Stimulated activated naive CD8-positive, alpha-beta T cell treated with anti-CD3 and anti-CD28 coated beads, Interleukin-15, amount 100 ng/mL, for 72 hours (primary cell): ENCODE measurements around the gene AGL.
"Not testable (repeated sequence)": the region's sequence is repeated elsewhere in the genome, so short reads cannot be mapped to it uniquely, and the experiment has no call there.

Source experiments
- ATAC-seq: fragments of 150-1000 bp; cut with Tn5 transposase; 2 replicates; pipeline ENCODE4 v1.10.0; 2021; ENCODE audit warnings: mild to moderate bottlenecking, moderate library complexity
- DNase-seq, 2 donors: peaks; one replicate each; pipeline ENCODE4 v3.0.0; 2021 to 2022
- H3K27ac Mint-ChIP-seq, 2 donors: one replicate each; pipeline ENCODE4 v1.8.0; 2022; ENCODE audit warnings: mild to moderate bottlenecking in 2 of 2, mixed read lengths in 2 of 2, moderate library complexity in 2 of 2
- H3K27me3 Mint-ChIP-seq: one replicate; pipeline ENCODE4 v1.8.0; 2022; ENCODE audit warnings: mixed read lengths
- H3K4me1 Mint-ChIP-seq: one replicate; pipeline ENCODE4 v1.8.0; 2022; ENCODE audit warnings: mild to moderate bottlenecking, mixed read lengths
- H3K4me3 Mint-ChIP-seq, 2 donors: one replicate each; pipeline ENCODE4 v1.8.0; 2022; ENCODE audit warnings: mild to moderate bottlenecking in 2 of 2, mixed read lengths in 2 of 2, moderate library complexity in 1 of 2
- H3K9me3 Mint-ChIP-seq, 2 donors: one replicate each; pipeline ENCODE4 v1.8.0; 2022; ENCODE audit warnings: mixed read lengths in 2 of 2

AGL gene

DNA sequence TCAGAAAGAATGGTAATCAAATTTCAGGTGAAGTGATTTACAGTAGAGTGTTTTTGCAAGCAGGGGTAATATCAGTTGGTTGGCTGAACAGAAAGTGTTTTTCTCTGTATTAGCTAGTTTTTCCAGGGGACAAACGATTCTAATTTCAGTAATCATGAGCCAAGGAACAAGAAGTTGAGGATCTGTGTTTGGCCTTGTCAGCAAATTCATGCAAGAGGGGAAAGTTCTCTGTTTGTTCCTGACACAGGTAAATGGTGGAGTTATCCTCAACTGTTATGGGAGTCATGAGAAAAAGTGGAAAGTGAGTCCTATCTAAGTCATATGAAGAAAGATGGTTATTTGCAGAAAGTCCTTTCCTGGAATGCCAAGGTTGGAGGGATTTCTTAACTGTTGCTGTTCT lies 95.0 kb downstream of the AGL start:
- no peaks in the 10 kb centered on the region for H3K9me3 Mint-ChIP-seq
- no peak overlapping the region for H3K4me3 Mint-ChIP-seq
- H3K27ac Mint-ChIP-seq: no peak overlapping the region
- no peaks in the 10 kb centered on the region for H3K27me3 Mint-ChIP-seq
- no peak for ATAC-seq
- no peak for DNase-seq
- H3K4me1 Mint-ChIP-seq: no peaks in the 10 kb centered on the region

DNA sequence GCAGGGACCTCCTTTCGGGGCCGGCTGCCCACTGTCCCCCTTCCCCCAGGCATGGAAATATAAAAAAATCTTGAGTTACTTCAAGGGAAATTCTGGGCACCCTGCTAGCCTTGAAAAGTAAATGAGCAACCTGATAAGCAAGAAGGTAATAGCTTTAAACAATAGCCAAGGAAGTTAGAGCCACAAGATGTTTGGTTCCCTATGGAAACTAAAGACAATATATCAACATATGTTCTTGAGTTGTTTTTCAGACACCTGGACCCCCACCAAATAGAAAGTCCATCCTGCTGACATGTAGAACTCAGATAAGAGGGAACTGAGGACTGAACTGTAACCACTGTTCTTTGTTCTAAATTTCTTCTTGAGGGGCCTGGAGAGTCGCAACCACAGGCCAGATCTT lies 100.3 kb downstream of the AGL start:
- no peaks in the 10 kb centered on the region for H3K27me3 Mint-ChIP-seq
- H3K4me1 Mint-ChIP-seq: no peaks in the 10 kb centered on the region
- H3K4me3 Mint-ChIP-seq: no peak overlapping the region
- DNase-seq: no peak
- no peaks in the 10 kb centered on the region for H3K9me3 Mint-ChIP-seq
- no peak for ATAC-seq
- H3K27ac Mint-ChIP-seq: no peak overlapping the region

GRCh38 chr1:99952522-99952921 lies 102.4 kb downstream of the AGL start:
- Mint-ChIP-seq H3K27ac (no peak overlapping the region), H3K4me3 (no peak overlapping the region), H3K27me3 (no peaks in the 10 kb centered on the region)

GRCh38 chr1:99955375-99955774 lies 105.2 kb downstream of the AGL start:
- H3K4me1 Mint-ChIP-seq: no peaks in the 10 kb centered on the region
- H3K4me3 Mint-ChIP-seq: no peak overlapping the region
- H3K27me3 Mint-ChIP-seq: no peaks in the 10 kb centered on the region
- no peak for ATAC-seq
- no peaks in the 10 kb centered on the region for H3K9me3 Mint-ChIP-seq
- DNase-seq: no peak
- no peak overlapping the region for H3K27ac Mint-ChIP-seq

More at GRCh38 chr1:99952522-99952921, 102.4 kb downstream of the AGL start:
- DNase-seq (no peak), ATAC-seq (no peak)
- Mint-ChIP-seq H3K4me1 (no peaks in the 10 kb centered on the region), H3K9me3 (no peaks in the 10 kb centered on the region)

DNA sequence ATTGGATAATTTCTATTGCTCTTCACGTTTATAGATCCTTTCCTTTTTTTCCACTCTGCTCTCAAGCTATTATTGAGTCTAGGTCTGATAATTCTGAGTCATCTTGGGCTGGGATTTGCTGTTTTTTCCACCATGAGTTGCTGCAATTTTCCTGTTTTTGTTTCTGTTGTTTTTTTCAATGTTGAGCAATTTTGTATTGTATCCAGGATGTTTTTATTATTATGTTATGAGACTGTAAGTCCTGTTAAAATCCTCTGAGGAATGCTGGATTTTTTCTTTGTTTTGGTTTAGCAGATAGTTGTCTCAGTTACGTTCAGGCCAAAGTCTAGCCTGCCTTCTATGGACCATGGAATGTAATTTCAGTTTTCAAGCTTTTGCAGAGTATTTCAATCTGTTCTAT lies 106.6 kb downstream of the AGL start:
- Mint-ChIP-seq H3K27me3 (no peaks in the 10 kb centered on the region), H3K4me1 (no peaks in the 10 kb centered on the region), H3K9me3 (no peaks in the 10 kb centered on the region), H3K27ac (no peak overlapping the region), H3K4me3 (no peak overlapping the region)
- ATAC-seq: no peak
- no peak for DNase-seq

- H3K27ac Mint-ChIP-seq: no peak overlapping the region
- DNase-seq: no peak
- no peaks in the 10 kb centered on the region for H3K9me3 Mint-ChIP-seq
- ATAC-seq: no peak
- no peak overlapping the region for H3K4me3 Mint-ChIP-seq
- no peaks in the 10 kb centered on the region for H3K27me3 Mint-ChIP-seq
- no peaks in the 10 kb centered on the region for H3K4me1 Mint-ChIP-seq
These were observed 107.7 kb downstream of the AGL start for GRCh38 chr1:99957818-99958217.

DNA sequence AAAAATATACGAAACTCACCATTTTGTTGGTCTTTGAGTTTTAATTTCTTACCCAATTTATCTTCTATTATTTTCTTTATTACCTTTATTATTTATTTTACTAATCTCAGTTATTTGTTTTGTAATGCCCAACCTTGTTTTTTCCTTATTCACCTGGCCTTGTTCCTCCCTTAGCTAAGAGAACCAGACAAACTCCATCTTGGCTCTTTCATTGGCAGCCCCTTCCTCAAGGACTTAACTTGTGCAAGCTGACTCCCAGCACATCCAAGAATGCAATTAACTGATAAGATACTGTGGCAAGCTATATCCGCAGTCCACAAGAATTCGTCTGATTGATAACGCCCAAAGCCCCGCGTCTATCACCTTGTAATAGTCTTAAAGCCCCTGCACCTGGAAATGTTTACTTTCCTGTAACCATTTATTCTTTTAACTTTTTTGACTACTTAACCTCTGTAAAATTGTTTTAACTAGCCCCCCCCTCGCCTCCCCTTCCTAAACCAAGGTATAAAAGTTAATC lies 109.1 kb downstream of the AGL start:
- not testable (repeated sequence) for H3K4me1 Mint-ChIP-seq, H3K9me3 Mint-ChIP-seq, ATAC-seq, DNase-seq, H3K27ac Mint-ChIP-seq, H3K27me3 Mint-ChIP-seq, H3K4me3 Mint-ChIP-seq

GRCh38 chr1:99960260-99960659 lies 110.1 kb downstream of the AGL start:
- H3K27me3 Mint-ChIP-seq, ATAC-seq, H3K4me3 Mint-ChIP-seq, DNase-seq, H3K4me1 Mint-ChIP-seq, H3K9me3 Mint-ChIP-seq, H3K27ac Mint-ChIP-seq: not testable (repeated sequence)

- Mint-ChIP-seq H3K27me3 (no peaks in the 10 kb centered on the region), H3K4me3 (no peak overlapping the region), H3K9me3 (no peaks in the 10 kb centered on the region), H3K4me1 (peaks cover 3% of the 10 kb centered on the region), H3K27ac (no peak overlapping the region)
- ATAC-seq (no peak), DNase-seq (no peak)
These were observed 113.1 kb downstream of the AGL start for GRCh38 chr1:99963041-99963795.

GRCh38 chr1:99964806-99965205 lies 114.6 kb downstream of the AGL start:
- peaks cover 13% of the 10 kb centered on the region for H3K4me1 Mint-ChIP-seq
- ATAC-seq (no peak), DNase-seq (no peak)
- H3K27ac Mint-ChIP-seq: no peak overlapping the region
- H3K9me3 Mint-ChIP-seq: no peaks in the 10 kb centered on the region
- H3K27me3 Mint-ChIP-seq: no peaks in the 10 kb centered on the region
- no peak overlapping the region for H3K4me3 Mint-ChIP-seq

DNA sequence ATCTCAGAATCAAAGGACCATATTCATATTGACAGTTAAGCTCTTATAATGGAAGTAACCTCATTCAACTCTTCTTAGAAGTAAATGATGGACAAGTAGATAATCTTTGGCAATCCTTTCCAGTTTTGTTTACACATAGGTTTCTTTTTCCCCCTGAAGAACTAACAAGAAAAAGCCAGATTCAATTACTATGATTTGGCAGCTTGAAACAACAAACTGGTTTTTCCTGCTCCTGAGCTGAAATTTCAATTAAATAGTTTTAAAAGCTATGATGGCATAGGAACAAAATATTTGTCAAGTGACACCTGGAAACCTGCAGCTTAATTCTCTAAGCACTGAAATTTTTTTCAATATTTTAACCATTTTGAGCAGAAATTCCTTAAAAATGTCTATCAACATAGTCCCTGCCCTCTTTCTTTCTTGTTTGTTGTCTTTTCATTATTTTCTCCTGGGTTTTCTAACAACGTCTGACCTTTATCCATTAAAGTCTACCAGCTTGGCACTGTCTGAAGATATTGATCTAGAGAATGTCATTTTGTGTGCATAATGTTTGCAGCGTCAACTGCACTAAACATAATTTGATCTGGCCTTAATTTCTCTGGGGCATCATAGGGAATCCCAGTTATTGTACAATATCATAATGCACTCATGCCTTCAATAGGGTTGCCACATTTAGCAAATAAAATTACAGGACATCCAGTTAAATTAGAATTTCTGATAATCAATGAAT lies 115.7 kb downstream of the AGL start:
- Mint-ChIP-seq H3K4me3 (no peak overlapping the region), H3K27ac (no peak overlapping the region), H3K4me1 (peaks cover 15% of the 10 kb centered on the region), H3K9me3 (no peaks in the 10 kb centered on the region), H3K27me3 (no peaks in the 10 kb centered on the region)
- ATAC-seq (no peak), DNase-seq (no peak)

GRCh38 chr1:99968214-99968613 lies 118.1 kb downstream of the AGL start:
- no peak for DNase-seq
- no peak for ATAC-seq
- Mint-ChIP-seq H3K27me3 (no peaks in the 10 kb centered on the region), H3K4me3 (peak overlapping the region; percentile 9 to 58), H3K27ac (no peak overlapping the region), H3K9me3 (no peaks in the 10 kb centered on the region), H3K4me1 (peaks cover 32% of the 10 kb centered on the region)

- H3K4me1 Mint-ChIP-seq: peaks cover 32% of the 10 kb centered on the region
- peak overlapping the region; percentile 81 to 82 for H3K27ac Mint-ChIP-seq
- ATAC-seq (peak; percentile 15), DNase-seq (no peak)
- no peaks in the 10 kb centered on the region for H3K9me3 Mint-ChIP-seq
- no peaks in the 10 kb centered on the region for H3K27me3 Mint-ChIP-seq
- peak overlapping the region; percentile 95 to 99 for H3K4me3 Mint-ChIP-seq
These were observed 119.1 kb downstream of the AGL start for GRCh38 chr1:99969260-99969728.

GRCh38 chr1:99969729-99970621 lies 119.8 kb downstream of the AGL start, which contains the start of gene SLC35A3:
Gene SLC35A3 (plus strand): TSS chr1:99969996. CDS start chr1:99993555, 23,559 bp downstream.
- DNase-seq: peak; percentile 84 to 86
- no peaks in the 10 kb centered on the region for H3K27me3 Mint-ChIP-seq
- H3K9me3 Mint-ChIP-seq: no peaks in the 10 kb centered on the region
- H3K27ac Mint-ChIP-seq: peak within 1 kb of the TSS; percentile 94 to 98
- peak within 1 kb of the TSS; percentile 95 to 99 for H3K4me3 Mint-ChIP-seq
- peak; percentile 94 for ATAC-seq
- peaks cover 32% of the 10 kb centered on the region for H3K4me1 Mint-ChIP-seq

GRCh38 chr1:99970713-99971255 lies 120.6 kb downstream of the AGL start:
- Mint-ChIP-seq H3K27me3 (no peaks in the 10 kb centered on the region), H3K9me3 (no peaks in the 10 kb centered on the region), H3K4me1 (peaks cover 32% of the 10 kb centered on the region), H3K27ac (peak overlapping the region; percentile 3 to 94), H3K4me3 (peak overlapping the region; percentile 95 to 99)
- DNase-seq: no peak
- ATAC-seq: no peak
